Dermis blood vessel endothelial cell (primary cell): Measurements from ENCODE around the gene ARHGAP22. TPM values are rescaled to one million over a fixed set of nuclear protein-coding genes. Genes with fewer than 3 reads are reported as not detected.
"Not testable (repeated sequence)": the region's sequence is repeated elsewhere in the genome, so short reads cannot be mapped to it uniquely, and the experiment has no call there.

Experiments
- DNase-seq: peaks from one replicate; pipeline ENCODE4 v3.0.0; 2010
- total RNA-seq: library from RNA; depleted of rRNA; stranded (reverse); fragments of >200 nt; gene quantifications from 2 replicates; pipeline ENCODE4 v1.2.3, GENCODE V29; 2014

ARHGAP22 gene
- total RNA-seq, 1 donor from 2014 or later: 8.3 TPM

- no peak for DNase-seq
Measured at GRCh38 chr10:48446785-48447184, 158.1 kb downstream of the ARHGAP22 start.

- no peak for DNase-seq
Measured at GRCh38 chr10:48445932-48446331, 158.9 kb downstream of the ARHGAP22 start.

DNA sequence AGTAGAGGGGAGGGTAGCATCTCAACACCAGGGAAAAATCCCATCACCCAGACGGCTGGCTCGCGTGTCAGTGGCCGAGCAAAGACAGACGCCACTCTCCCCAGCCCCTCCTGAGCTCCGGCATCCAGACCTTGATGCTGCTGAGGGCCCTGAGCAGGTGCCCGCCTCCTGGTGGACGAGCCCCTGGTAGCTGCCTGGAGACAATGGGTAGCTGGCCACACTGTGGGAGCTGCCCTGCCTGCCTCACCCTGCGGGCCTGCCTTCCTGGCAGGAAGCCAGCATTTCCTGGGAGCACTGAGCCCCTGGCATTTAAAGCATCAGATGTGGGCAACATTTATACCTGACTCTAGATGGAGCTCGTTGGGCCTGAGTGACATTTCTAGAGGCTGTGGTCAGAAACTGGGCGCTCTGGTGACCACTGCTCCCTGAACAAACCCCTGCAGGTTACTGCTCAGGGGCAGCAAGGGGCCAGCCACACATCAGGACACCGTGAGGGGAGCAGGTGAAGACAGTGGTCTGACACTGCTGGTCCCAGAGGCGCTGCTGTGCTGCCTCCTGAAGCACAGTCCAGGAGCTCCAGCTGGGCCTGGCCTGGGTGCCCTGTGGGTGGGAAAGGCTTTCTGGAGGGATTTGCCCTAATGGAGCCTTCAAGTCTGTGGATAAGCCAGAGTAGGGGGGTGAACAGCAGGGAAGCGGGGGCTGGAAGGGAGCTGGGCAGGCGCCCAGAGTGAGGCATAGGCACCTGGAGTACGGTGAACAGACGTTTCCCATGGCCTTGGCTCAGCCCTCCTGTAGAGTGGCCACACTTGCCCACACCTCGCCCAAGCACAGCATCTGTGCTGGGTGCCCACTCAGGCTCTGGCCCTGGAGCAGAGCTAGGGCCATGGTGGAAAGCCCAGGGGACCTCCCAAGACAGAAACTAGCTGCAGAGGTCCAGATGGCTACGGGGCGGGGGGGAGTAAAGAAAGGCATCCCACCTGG lies 159.7 kb downstream of the ARHGAP22 start:
- DNase-seq: no peak

GRCh38 chr10:48444266-48444665 lies 160.6 kb downstream of the ARHGAP22 start:
- peak; percentile 77 for DNase-seq

DNA sequence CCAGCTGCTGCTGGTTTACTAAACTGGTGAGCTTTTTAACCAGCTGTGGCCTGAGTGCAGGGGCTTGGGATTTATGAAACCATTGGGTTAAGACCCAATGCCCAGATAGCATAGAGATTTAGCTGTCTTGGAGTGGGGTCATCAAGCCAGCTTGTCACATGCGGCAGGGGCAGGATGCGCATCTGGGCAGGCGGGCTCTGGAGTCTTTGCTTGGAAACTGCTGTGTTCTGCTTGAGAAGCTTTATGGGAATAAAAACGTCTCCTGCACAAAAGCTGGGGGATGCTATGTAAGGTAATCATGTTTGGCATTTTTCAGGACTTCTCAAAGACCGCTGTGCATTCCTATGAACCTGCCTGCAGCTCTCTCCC lies 162.1 kb downstream of the ARHGAP22 start:
- no peak for DNase-seq

DNA sequence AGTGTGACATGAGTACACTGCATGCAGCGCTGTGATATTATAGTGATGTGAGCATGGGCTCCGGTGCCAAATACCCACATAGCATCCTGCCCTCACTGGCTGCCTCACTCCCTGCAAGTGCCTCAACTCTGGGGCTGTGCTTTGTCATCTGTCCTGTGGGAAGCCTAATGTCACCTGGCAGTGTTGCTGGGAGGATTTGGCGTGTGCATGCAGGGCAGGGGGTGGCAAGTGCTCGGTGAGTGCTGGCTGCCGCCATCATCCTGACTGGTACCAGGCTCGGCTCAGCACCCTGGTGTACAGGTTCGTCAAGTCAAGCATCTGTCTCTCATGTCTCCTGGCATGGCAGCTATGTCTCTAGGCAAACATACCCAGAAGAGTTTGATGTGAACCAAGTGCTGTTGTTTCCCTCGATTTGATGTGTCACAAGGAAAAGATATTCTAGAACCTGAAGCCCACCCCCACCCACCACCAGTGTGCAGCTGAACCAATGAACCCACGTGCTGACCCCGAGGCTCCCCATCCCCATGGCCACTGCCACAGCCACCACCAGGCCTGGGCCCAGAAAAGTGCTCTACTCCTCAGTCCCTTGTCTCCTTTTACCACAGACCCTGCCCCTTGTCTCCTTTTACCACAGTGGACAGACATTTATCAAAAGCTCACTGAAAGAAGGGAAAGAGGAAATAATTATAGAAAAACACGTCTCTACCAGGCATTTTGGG lies 162.6 kb downstream of the ARHGAP22 start:
- DNase-seq: no peak

- DNase-seq: no peak
Measured at GRCh38 chr10:48440771-48441170, 164.1 kb downstream of the ARHGAP22 start.

DNA sequence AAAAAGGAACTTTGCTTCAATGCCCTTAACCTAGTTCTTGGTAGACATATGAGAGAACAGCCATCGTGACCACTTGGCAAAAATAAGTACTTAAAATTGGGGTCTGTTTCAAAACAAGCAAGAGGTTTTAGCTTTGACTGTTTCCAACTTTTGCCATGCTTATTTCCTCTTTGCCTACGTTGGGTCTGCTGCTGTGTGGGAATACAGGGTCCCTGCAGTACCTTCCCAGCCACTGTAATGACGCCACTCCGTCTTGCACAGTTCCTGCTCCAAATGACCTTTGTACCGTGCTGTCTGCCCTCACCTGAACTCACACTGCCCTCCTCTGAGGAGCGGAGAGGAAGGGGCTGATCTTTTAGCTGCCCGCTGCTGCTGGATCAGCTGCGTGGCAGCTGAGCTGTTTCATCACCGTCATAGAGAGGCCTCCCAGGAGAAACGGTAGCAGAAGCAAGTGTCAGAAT lies 165.3 kb downstream of the ARHGAP22 start:
- peak; percentile 15 for DNase-seq

- DNase-seq: no peak
Measured at GRCh38 chr10:48439031-48439430, 165.8 kb downstream of the ARHGAP22 start.

GRCh38 chr10:48437546-48437945 lies 167.3 kb downstream of the ARHGAP22 start:
- DNase-seq: no peak

- no peak for DNase-seq
Measured at GRCh38 chr10:48431871-48432270, 173.0 kb downstream of the ARHGAP22 start.

- peak; percentile 46 for DNase-seq
Measured at GRCh38 chr10:48430402-48430993, 174.4 kb downstream of the ARHGAP22 start.

GRCh38 chr10:48429309-48429708 lies 175.6 kb downstream of the ARHGAP22 start:
- DNase-seq: no peak

DNA sequence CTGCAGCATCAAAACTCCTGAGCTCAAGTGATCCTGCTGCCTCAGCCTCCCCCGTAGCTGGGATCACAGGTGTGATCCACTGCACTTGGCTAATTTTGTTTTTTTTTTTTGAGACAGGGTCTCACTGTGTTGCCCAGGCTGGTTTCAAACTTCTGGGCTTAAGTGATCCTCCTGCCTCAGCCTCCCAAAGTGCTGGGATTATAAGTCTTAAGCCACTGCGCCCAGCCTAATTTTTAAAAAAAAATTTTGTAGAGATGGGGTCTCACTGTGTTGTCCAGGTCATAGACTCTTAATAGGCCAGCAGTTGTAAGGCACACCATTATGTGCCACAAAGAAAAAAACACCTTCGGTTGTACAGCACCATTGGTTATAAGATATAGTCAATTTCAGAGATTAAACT lies 176.0 kb downstream of the ARHGAP22 start:
- DNase-seq: no peak

DNA sequence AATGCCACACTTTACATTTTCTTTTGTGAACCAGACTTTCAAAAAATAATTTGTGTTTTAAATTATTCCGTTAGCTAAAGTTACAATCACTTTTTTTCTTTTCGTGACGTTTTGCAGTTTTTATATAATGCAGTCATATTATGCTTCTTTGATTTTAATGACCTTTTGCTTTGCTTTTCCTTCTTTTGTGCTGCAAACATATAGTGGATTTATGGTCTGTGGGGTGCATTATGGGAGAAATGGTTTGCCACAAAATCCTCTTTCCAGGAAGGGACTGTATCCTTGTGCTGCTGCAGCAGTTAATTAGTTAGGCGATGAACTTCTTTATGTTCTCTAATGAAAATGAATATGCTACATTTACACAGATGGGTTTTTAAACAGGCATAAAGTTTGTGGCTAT lies 181.0 kb downstream of the ARHGAP22 start:
- no peak for DNase-seq

GRCh38 chr10:48421862-48422261 lies 183.0 kb downstream of the ARHGAP22 start:
- not testable (repeated sequence) for DNase-seq

GRCh38 chr10:48419714-48420113 lies 185.2 kb downstream of the ARHGAP22 start:
- DNase-seq: no peak

DNA sequence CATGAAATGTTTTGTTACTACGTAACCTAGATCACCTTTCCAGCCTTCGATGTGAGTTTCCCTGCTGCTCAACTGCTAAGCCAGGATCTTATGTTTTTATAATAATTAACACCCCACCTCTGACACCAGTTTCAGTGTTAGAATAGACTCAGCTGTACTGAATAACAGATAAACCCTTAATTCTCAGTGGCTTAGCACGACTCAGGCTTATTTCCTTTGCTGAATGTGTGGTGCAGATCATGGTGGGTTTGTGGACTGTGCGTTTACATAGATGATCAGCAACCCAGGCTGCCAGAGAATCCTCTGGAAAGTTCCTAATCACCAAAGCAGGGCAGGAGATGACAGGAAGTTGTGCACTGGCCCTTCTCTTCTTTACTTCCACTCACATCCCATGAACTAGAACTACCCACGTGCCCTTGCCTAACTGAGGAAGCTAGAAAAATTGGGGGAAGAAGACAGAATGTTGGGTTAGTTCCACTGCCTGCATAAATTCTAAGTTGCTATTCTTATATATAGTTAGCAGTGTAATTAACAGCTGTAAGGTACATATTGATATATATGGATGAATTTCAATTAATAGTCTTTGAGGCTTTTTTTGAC lies 186.6 kb downstream of the ARHGAP22 start:
- DNase-seq: no peak

DNA sequence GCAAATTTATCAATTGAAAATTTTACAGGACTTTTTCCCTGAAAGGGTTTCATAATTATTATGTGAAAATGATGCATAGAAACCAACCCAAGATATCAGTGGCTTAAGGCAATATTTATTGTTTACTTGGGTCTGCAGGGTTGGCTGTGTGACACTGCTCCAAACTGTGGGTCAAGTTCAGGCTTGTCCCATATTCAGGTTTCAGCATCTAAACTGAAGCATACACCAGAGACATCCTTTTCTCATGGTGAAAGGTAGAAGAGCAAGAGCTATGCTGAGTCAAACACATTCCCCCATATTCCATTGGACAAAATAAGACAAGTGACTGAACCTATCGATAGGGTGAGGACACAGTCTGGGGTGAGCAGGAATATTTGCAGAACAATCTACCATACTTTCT lies 187.5 kb downstream of the ARHGAP22 start:
- no peak for DNase-seq

- no peak for DNase-seq
Measured at GRCh38 chr10:48416584-48417232, 188.2 kb downstream of the ARHGAP22 start.

DNA sequence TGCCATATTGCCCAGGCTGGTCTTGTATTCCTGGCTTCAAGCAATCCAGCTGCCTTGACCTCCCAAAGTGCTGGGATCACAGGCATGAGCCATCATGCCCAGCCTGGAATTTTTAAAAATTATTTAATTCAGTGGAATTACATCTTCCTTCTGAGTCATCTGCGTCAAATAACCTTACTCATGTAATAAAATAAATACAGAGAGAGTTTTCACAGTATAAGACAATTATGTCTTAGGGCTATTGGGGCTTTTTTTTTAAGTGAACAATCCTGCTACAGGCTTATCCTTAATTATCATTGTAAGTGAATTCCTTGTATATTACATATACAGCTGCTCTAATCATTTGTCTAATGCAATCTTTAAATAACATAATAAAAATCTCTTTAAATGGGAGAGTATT lies 190.1 kb downstream of the ARHGAP22 start:
- DNase-seq: no peak

DNA sequence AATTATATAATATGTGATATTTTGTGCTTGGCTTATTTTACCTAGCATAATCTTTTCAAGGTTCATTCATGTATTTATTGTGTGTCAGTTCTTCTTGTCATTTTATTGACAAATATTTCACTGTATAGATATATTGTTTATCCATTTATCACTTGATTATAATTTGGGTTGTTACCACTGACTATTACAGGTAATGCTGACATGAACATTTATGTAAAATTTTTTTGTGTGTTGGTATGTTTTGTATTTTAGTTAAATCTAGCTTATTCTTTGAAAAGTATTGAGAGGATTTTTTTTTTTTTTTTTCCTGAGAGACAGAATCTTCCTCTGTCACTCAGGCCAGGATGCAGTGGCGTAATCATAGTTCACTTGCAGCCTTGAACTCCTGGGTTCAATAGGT lies 190.7 kb downstream of the ARHGAP22 start:
- no peak for DNase-seq
